ENCODE measurements around the gene GRID2.

GRID2 gene

DNA sequence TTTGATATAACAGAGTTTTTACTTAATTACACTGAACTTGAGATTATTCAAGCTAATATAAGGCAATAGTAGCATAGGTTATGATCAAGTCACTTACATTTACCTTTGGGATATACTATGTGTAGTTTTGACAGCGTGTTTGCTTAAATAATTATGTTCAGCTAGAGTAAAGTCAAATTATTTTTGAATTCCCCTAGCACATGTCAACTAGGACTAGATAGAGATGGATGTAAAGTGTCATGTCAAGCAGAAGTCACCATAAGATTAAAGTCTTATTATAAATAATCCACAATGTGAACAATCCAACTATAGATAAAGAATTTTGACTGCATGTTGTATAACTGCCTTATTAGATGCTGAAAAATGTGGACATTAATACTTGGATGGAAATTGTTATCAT is 665.2 kb downstream of the GRID2 start:
- no peak for DNase-seq (ENCODE audit: low read depth)

- DNase-seq (ENCODE audit: low read depth) = no peak
These were observed 666.0 kb downstream of the GRID2 start for GRCh38 chr4:92969650-92970379.

- DNase-seq (ENCODE audit: low read depth) = no peak
These were observed 667.2 kb downstream of the GRID2 start for GRCh38 chr4:92970996-92971395.

DNA sequence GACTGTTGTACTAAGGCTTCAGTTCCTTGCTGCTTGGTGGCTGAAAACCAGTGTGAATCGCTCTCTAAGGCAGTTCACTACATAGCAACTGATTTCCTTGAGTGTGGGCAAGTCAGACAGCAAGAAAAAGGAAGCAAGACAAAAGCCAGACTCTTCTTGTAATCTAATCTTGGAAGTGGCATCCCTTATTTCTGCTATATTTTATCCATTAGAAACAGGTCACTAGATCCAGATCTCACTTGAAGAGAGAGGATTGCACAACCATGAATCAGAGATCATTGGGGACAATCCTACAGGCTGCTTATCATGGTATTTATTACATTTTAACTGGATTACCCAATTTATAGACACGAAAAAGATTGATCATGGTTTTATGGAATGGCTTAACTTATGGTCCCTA is 684.5 kb downstream of the GRID2 start:
- DNase-seq (ENCODE audit: low read depth) = no peak

DNA sequence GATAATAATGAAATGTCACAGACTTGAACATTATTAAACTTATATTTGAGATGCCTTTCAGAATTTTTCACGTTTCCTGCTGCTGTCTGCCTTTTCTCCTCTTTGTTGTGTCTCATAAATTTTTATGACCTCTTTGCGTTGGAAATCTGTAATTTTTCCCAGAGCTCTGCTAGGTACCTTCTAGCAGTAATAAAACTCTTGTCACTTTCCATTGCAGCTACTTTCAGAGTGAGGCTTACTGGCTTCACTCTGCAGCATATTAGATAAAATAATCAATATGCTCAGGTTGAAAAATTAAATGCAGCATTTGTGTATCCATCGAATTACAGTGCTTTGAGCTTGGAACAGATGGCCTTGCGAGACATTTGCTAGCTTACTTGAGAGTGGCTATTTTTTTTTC is 689.0 kb downstream of the GRID2 start:
- DNase-seq (ENCODE audit: low read depth) = no peak

DNA sequence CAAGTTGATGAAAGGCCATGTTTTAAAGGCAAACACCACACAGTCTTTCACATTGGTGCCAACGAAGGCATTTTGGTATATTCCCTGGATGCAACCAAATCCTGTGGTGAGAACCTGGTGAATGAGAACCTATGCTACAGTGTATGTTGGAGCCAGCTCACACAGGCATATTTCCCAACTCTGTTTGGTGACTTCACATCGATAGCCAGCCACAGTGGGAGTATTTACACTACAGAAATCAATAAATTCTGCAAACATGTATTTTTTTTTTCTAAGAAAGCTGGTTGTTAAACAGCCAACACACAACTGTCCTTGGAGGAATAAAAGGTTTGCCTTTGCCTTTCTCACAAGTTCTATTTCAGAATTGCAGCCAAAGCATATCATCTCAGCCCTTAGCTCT is 691.0 kb downstream of the GRID2 start:
- no peak for DNase-seq (ENCODE audit: low read depth)

DNA sequence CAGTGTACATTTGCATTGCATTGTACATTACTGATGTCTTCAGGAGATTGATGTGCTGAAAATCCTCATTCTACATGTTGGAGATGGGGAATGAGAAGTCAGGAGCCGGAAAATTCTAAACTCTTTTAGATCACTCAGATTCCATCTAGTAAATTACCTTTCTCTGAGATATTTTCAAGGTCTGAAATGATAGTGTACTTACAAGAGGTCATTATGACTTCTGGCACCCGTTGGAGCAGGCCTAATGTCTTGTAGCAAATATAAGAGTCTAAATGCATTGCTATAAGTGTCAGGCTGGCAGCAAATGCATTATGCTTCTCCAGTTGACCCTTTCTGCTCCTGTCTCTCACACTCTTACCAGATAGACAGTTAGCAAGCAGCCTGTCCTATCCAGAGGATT is 692.8 kb downstream of the GRID2 start:
- DNase-seq (ENCODE audit: low read depth) = no peak

- no peak for DNase-seq (ENCODE audit: low read depth)
These were observed 697.1 kb downstream of the GRID2 start for GRCh38 chr4:93000910-93001309.

DNA sequence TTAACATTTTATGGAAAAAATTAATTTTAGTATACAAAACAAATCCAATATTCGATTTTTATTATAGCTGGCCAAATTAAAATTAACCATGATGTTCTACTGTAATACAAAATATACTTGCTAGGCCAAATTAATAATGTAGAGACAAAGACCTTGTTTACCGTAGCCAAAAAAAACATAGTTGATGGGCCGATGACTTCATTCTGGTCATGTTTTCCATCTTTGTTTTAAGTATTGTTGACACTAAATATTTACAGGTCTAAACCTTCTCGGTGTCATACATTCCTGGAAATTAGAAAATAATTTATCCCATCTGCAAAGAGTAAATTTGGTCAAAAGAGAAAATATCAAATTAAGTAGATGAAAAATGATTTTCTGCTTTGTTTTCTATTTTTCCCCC is 698.5 kb downstream of the GRID2 start:
- DNase-seq (ENCODE audit: low read depth) = no peak

- no peak for DNase-seq (ENCODE audit: low read depth)
These were observed 712.6 kb downstream of the GRID2 start for GRCh38 chr4:93016350-93016749.

DNA sequence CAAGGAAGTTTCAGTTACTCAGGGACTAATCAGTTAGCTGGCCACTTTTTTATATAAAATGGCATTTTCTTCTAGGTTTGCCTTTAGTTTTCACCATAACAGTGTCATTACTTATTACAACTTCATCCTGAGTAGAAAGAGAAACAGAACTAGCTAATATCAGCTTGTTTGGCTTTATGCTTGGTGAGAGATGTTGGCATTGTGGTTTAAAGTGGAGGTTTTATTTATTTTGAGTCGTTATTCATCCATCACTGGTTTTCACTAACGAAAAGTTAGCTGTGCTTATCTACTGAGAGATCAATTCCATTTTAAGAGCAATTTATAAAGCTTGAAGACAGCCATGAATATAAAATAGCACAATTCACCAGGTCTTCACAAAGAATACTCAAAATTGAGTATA is 714.5 kb downstream of the GRID2 start:
- no peak for DNase-seq (ENCODE audit: low read depth)

GRCh38 chr4:93018806-93019205 is 715.0 kb downstream of the GRID2 start:
- no peak for DNase-seq (ENCODE audit: low read depth)

GRCh38 chr4:93029769-93030168 is 726.0 kb downstream of the GRID2 start:
- DNase-seq (ENCODE audit: low read depth) = no peak

DNA sequence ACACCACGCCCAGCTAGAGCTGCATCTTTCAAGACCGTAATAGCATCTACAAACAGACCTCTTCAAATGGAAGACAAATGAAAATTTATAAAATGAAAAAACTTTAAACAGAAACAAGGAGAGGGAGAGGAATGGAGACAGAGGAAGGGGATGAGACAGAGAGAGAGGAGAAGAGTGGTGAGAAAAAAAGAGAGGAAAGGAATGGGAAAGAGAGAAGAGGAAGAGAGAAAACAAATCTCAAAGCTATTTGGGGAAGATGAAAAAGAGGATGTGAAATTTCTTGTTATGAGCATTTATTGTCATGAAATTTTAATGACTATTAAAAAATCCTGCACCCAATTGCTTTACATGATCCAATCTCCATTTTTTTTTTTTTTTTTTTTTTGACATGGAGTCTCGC is 726.9 kb downstream of the GRID2 start:
- DNase-seq (ENCODE audit: low read depth) = no peak

- no peak for DNase-seq (ENCODE audit: low read depth)
These were observed 727.8 kb downstream of the GRID2 start for GRCh38 chr4:93031431-93032098.

DNA sequence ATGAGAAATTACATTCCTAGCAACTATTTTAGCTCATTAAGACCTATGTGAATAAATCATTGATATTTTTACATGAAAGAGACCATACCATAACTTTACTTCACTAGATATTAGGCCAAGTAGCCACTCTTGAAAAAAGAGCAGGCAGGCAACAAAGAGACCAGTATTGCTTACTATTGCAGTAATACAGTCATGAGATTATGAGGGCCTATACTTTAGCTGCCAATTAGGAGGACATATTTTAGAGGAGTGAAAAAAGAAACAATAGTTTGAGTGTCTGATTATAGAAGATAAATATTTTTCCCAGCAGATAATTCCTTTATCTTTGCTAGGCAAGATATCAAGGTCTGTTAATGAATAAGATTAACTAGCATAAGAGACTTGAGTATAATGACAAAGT is 739.0 kb downstream of the GRID2 start:
- DNase-seq (ENCODE audit: low read depth) = no peak

DNA sequence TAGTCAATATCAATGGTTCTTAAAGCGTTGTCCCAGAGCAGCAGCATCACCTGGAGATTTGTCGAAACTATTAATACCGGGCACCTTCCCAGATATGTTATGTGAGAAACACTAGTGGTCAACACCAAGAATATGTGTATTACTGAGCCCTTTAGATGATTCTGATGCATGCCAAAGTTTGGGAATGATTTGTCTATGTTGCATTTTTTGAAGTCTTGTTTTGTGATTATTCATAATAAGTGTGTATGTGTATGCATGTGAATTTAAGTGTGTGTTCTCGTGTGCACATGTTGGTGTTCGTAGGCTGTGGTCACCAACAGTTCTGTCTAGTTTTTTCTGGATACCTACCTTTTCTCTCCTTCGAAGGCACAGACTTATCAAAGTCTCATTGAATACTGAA is 749.4 kb downstream of the GRID2 start:
- no peak for DNase-seq (ENCODE audit: low read depth)

GRCh38 chr4:93061826-93062225 is 758.1 kb downstream of the GRID2 start:
- DNase-seq (ENCODE audit: low read depth) = no peak

- no peak for DNase-seq (ENCODE audit: low read depth)
These were observed 759.6 kb downstream of the GRID2 start for GRCh38 chr4:93063325-93063724.

DNA sequence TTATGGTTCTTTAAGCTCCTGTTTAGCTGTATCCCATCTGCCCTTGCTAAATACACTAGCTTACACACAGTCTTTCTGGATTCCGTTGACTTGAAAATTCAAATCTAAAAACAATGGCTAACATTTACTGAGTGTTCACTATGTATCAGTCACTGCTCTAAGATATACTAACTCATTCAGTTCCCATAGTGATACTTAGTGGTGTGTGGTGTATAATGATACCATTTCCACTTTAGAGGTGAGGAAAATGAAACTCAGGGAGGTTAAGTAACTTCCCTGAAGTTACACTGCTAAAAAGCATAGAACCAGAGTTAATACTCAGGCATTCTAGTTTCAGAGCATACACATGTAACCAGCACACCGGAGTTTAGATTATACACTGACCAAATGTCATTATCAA is 762.0 kb downstream of the GRID2 start:
- no peak for DNase-seq (ENCODE audit: low read depth)

DNA sequence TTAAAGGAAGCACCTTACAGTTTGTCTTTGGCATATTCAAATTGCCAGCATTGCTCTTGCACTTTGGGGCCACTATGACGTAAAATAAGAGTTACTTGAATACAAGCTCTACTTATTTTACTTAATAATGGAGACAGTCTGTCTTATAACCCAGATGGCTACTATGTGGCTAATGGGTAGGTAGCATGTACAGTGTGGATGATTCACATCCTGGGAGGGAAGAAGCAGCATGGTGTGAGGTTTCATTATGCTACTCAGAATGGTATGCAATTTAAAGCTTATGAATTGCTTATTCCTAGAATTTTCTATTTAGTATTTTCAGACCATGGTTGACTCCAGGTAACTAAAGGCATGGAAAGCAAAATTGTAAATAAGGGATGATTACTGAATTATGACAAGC is 763.0 kb downstream of the GRID2 start:
- no peak for DNase-seq (ENCODE audit: low read depth)

GRCh38 chr4:93072292-93072691 is 768.5 kb downstream of the GRID2 start:
- no peak for DNase-seq (ENCODE audit: low read depth)

- DNase-seq (ENCODE audit: low read depth) = no peak
These were observed 776.5 kb downstream of the GRID2 start for GRCh38 chr4:93080316-93080715.

Data from activated T-helper 1 cell treated with Interleukin-2 at 50 U/mL for 16 hours (primary cell).